ENCODE results near the gene POU6F2.

GRCh38 chr7:39504963-39505362, 527.3 kb downstream of the POU6F2 start:
- TF ChIP-seq CTCF (conservative IDR thresholded peaks at IDR 0.05; ENCODE audit: low read depth, low read length), result no peak
- no peak for TF ChIP-seq POLR2A (IDR thresholded peaks at IDR 0.05; ENCODE audit: low read depth, low read length)
- no peak for TF ChIP-seq BHLHE40 (IDR thresholded peaks at IDR 0.05; ENCODE audit: low read depth, low read length)
- TF ChIP-seq SMC3 (IDR thresholded peaks at IDR 0.05; ENCODE audit: low read depth, low read length), result no peak
- no peak for TF ChIP-seq RAD21 (IDR thresholded peaks at IDR 0.05; ENCODE audit: low read length)
- TF ChIP-seq RFX5 (IDR thresholded peaks at IDR 0.05; ENCODE audit: low read depth, low read length), result no peak
- no peak for TF ChIP-seq CEBPB (IDR thresholded peaks at IDR 0.05; ENCODE audit: low read depth, low read length)
- TF ChIP-seq ELK1 (IDR thresholded peaks at IDR 0.05; ENCODE audit: borderline replicate concordance, low read depth, low read length), result no peak
- no peak for TF ChIP-seq CHD1 (IDR thresholded peaks at IDR 0.05; ENCODE audit: low read depth, low read length)
- no peak for TF ChIP-seq USF2 (IDR thresholded peaks at IDR 0.05; ENCODE audit: low read depth, low read length)
- TF ChIP-seq MXI1 (IDR thresholded peaks at IDR 0.05; ENCODE audit: borderline replicate concordance, low read depth, low read length), result no peak
- TF ChIP-seq MAZ (IDR thresholded peaks at IDR 0.05; ENCODE audit: borderline replicate concordance, low read depth, low read length), result no peak

All from IMR-90 (cell line).